CD4-positive, alpha-beta memory T cell (primary cell): ENCODE data around the gene DUSP8. TPM values are rescaled to one million over a fixed set of nuclear protein-coding genes. Genes with fewer than 3 reads are reported as not detected.
"Not testable (repeated sequence)": the region's sequence is repeated elsewhere in the genome, so short reads cannot be mapped to it uniquely, and the experiment has no call there.

ENCODE experiments used
- CTCF ChIA-PET: fragments of 350-600 bp; sonication (Branson Sonifier 250); formaldehyde crosslinking; loops from one replicate; lab custom pipeline; 2021; ENCODE audit warnings: inconsistent platforms; ENCODE audit not compliant: partially characterized antibody; lab: Charles Lee
- POLR2A ChIA-PET: fragments of 350-600 bp; sonication (Branson Sonifier 250); formaldehyde crosslinking; loops from one replicate; lab custom pipeline; 2021; ENCODE audit not compliant: partially characterized antibody; lab: Charles Lee
- DNase-seq, 5 donors: peaks; one replicate each; pipeline versions ENCODE4 v3.0.0 to v3.0.0-alpha.2; 2020 to 2022; ENCODE audit warnings: mixed read lengths in 1 of 5
- H3K27ac ChIP-seq: one replicate; pipeline ENCODE4 v1.7.0; 2013; ENCODE audit warnings: low read depth, low read length
- H3K27me3 ChIP-seq: 2 replicates; pipeline ENCODE4 v1.7.0; 2013; ENCODE audit warnings: mild to moderate bottlenecking, low read length, moderate library complexity; ENCODE audit not compliant: insufficient read depth
- H3K36me3 ChIP-seq: 2 replicates; pipeline ENCODE4 v1.7.0; 2013; ENCODE audit warnings: mild to moderate bottlenecking, low read length, moderate library complexity; ENCODE audit not compliant: insufficient read depth
- H3K4me1 ChIP-seq: 2 replicates; pipeline ENCODE4 v1.7.0; 2013; ENCODE audit warnings: mild to moderate bottlenecking, low read length, moderate library complexity; ENCODE audit not compliant: insufficient read depth
- H3K4me3 ChIP-seq, 2 donors: one replicate each; pipeline ENCODE4 v1.7.0; 2013; ENCODE audit warnings: low read length in 2 of 2, mild to moderate bottlenecking in 1 of 2
- H3K9me3 ChIP-seq, 2 donors: one replicate each; pipeline ENCODE4 v1.7.0; 2013; ENCODE audit warnings: low read length in 2 of 2, control low read depth in 1 of 2; ENCODE audit not compliant: control insufficient read depth in 1 of 2
- H3K27ac Mint-ChIP-seq, 7 donors: one replicate each; pipeline ENCODE4 v1.8.0; 2020 to 2021; ENCODE audit warnings: mixed read lengths in 7 of 7, mild to moderate bottlenecking in 6 of 7, inconsistent platforms in 3 of 7, moderate library complexity in 3 of 7
- H3K27me3 Mint-ChIP-seq, 2 donors: one replicate each; pipeline ENCODE4 v1.8.0; 2020 to 2021; ENCODE audit warnings: mixed read lengths in 2 of 2
- H3K36me3 Mint-ChIP-seq, 2 donors: one replicate each; pipeline ENCODE4 v1.8.0; 2020 to 2021; ENCODE audit warnings: mixed read lengths in 2 of 2, inconsistent platforms in 1 of 2, mild to moderate bottlenecking in 1 of 2
- H3K4me1 Mint-ChIP-seq, 4 donors: one replicate each; pipeline ENCODE4 v1.8.0; 2020 to 2021; ENCODE audit warnings: mixed read lengths in 4 of 4, mild to moderate bottlenecking in 1 of 4
- H3K4me3 Mint-ChIP-seq, 8 donors: one replicate each; pipeline ENCODE4 v1.8.0; 2020 to 2021; ENCODE audit warnings: mixed read lengths in 8 of 8, mild to moderate bottlenecking in 7 of 8, moderate library complexity in 6 of 8, inconsistent platforms in 3 of 8
- H3K9me3 Mint-ChIP-seq, 8 donors: one replicate each; pipeline ENCODE4 v1.8.0; 2020 to 2021; ENCODE audit warnings: mixed read lengths in 8 of 8, mild to moderate bottlenecking in 5 of 8, inconsistent platforms in 3 of 8, moderate library complexity in 1 of 8
- intact Hi-C: fragments of 100-400 bp; cut with micrococcal nuclease; formaldehyde crosslinking; loops from one replicate; pipeline ENCODE4 v1.15.1; 2023
- polyA plus RNA-seq, 2 donors: library from polyadenylated mRNA; unstranded; fragments of 300-500 nt; fragmentation: Illumina TruSeq; gene quantifications; one replicate each; pipeline ENCODE4 v1.2.3, GENCODE V29; 2021
- total RNA-seq, 2 experiments: library from RNA; stranded (reverse); gene quantifications; one replicate each; pipeline ENCODE4 v1.2.3, GENCODE V29; 2021

Gene DUSP8
- total and polyA plus RNA-seq, 4 experiments from 2014 or later = 1.5 to 5.8 (median 5.8) TPM; not detected in 1

DNA sequence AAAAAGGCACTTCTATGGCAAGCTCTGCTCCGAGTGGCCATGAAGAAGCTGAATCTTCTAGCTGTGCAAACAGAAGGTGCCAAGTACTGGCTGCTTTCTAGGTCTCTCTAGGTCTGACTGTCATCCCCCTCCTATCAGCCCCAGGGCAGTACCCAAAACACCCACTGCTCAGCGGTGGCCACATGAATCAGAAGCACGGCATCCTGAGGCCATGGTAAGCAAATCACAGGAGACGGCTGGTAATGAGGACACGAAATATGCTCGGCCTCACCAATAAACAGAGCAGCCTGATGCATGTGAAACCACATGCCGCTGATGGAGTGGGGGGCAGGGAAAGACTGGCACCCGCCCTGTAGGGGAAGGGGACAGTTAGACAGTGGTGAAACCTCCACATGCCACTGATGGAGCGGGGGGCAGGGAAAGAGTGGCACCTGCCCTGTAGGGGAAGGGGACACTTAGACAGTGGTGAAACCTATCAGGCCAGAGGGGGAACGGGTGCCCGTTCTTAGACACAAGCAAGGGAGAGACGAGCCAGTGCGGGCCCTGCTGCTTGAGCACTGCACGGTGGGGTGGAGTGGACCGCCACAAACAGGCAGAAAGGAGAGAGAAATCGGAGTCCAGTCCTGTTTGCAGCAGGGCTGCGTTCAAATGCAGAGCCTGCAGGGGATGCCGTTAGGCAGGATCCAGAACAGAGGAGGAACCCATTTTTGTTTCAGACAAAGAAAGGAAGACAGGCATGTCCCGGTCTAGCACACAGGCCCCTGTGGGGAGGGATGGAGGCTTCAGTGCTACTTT lies 55.6 kb downstream of the DUSP8 start:
- no peak overlapping the region for H3K4me3 ChIP-seq
- H3K4me3 Mint-ChIP-seq = peak overlapping the region in 5 of 8 donors; percentile 4 to 68 (median 34)
- H3K9me3 ChIP-seq = no peaks in the 10 kb centered on the region
- peaks cover 57% of the 10 kb centered on the region for H3K4me1 ChIP-seq
- intact Hi-C loops = no loop called here
- H3K27ac ChIP-seq = no peak overlapping the region
- peaks cover 53 to 90% (median 73%) of the 10 kb centered on the region in 4 donors for H3K4me1 Mint-ChIP-seq
- peak in 1 of 5 donors; percentile 6 for DNase-seq
- H3K27me3 ChIP-seq = no peaks in the 10 kb centered on the region
- ChIA-PET CTCF (interaction anchor here (0.8 to 2.2 kb wide), 4 partner anchors 9 to 312 kb away, joined by 3 to 6 read pairs (median 4); no protein-coding TSS in a partner anchor), POLR2A (no interaction called here)
- no peaks in the 10 kb centered on the region for H3K27me3 Mint-ChIP-seq
- H3K9me3 Mint-ChIP-seq = no peaks in the 10 kb centered on the region
- no peaks in the 10 kb centered on the region for H3K36me3 ChIP-seq
- H3K27ac Mint-ChIP-seq = peak overlapping the region; percentile 59 to 85 (median 73)
- peaks cover 9 to 22% of the 10 kb centered on the region in 2 donors for H3K36me3 Mint-ChIP-seq

DNA sequence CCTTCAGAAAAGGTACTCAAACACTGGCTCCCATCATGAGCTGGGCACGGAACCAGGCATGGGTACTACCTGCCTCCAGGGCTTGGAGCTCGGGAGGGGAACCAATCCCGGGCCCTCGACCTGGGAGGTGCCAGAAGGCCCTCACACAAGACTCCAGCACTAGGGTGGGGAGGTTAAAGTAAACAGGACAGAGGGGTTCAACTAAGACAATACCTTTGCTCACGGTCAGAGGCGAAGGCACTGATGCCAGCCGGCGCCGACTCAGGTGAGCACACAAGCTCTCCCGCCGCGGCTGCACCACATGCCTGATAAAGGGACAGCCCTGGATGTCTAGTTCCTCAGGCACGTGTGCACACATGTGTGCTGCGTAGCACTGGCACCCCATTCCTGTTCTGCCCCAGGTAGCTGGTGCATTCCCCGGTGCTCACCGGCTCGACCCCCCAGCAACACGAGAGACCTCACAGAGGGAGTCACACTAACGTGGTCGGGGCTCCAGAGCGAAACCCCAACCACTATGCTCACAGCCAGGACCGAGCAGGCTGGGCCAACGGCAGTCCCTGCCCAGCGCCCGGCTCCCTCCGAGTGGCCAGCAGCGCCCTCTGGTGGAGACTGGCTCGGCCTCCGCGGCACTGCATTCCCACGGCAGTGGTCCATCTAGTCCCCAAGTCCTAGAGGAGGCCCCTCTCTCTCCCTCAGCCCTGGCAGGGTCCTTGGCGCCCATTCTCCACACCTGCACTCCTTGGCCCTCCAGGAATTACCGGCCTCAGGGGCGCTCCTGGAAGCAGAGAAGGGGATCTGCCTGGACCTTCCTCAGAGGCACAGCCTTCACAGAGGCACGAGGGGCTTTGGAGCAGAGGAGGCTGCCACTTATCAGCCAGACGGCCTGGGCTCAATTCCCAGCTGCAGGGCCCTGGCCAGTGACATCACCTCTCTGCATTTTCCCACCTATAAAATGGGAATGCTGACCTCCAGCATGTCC lies 56.7 kb downstream of the DUSP8 start:
- peak; percentile 55 to 69 (median 55) for DNase-seq
- peaks cover 57% of the 10 kb centered on the region for H3K4me1 ChIP-seq

DNA sequence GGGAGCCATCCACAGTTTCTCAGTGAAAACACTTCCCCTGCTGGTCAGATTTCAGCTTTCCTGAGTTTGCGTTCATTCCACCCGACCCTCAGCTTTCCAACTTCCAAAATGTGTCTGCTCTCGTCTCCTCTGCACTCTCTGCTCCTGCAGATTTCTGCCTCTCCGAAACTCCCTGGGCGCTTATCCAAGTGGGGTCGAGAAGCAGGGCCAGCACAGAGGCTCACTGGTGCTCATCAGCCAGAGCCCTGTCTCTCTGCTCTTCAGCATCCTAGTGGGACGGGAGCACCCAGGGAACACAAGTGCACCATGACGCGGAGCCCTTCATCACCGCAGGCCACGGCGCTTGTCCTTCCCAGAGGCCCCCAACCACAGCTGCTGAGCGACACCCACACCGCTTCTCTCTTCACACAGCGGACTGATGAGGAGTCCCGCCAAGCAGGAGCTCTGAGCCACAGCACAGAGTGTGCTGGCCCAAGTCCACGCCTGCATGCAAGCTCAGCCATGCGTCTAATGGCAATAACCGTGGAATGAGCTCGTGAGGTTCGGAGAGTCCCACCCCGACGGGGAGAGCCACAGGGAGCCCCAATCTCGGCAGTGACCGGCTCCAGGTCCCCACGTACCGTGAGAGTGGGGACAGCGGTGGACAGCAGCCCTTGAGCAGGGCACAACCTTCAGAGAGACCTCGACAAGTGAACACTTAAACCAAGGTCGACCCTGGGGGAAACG lies 57.6 kb downstream of the DUSP8 start:
- no peaks in the 10 kb centered on the region for H3K9me3 Mint-ChIP-seq
- peaks cover 5 to 23% of the 10 kb centered on the region in 2 donors for H3K36me3 Mint-ChIP-seq

More for the DNA sequence above, 56.7 kb downstream of the DUSP8 start:
- intact Hi-C loops = loop anchor here (1.0 kb wide), 1 partner anchor 62 kb away; no protein-coding TSS in a partner anchor
- ChIA-PET CTCF (interaction anchor here (0.8 to 2.2 kb wide), 9 partner anchors 9 to 313 kb away, joined by 3 to 6 read pairs (median 4); no protein-coding TSS in a partner anchor), POLR2A (no interaction called here)
- no peak overlapping the region for H3K27ac ChIP-seq
- peaks cover 5 to 22% of the 10 kb centered on the region in 2 donors for H3K36me3 Mint-ChIP-seq
- H3K9me3 Mint-ChIP-seq = no peaks in the 10 kb centered on the region
- no peaks in the 10 kb centered on the region for H3K27me3 ChIP-seq
- H3K4me1 Mint-ChIP-seq = peaks cover 46 to 87% (median 70%) of the 10 kb centered on the region in 4 donors
- H3K9me3 ChIP-seq = no peaks in the 10 kb centered on the region
- no peaks in the 10 kb centered on the region for H3K27me3 Mint-ChIP-seq
- peak overlapping the region in 2 of 8 donors; percentile 34 to 52 for H3K4me3 Mint-ChIP-seq
- no peak overlapping the region for H3K4me3 ChIP-seq
- H3K36me3 ChIP-seq = no peaks in the 10 kb centered on the region
- peak overlapping the region in 4 of 7 donors; percentile 3 to 84 (median 44) for H3K27ac Mint-ChIP-seq

DNA sequence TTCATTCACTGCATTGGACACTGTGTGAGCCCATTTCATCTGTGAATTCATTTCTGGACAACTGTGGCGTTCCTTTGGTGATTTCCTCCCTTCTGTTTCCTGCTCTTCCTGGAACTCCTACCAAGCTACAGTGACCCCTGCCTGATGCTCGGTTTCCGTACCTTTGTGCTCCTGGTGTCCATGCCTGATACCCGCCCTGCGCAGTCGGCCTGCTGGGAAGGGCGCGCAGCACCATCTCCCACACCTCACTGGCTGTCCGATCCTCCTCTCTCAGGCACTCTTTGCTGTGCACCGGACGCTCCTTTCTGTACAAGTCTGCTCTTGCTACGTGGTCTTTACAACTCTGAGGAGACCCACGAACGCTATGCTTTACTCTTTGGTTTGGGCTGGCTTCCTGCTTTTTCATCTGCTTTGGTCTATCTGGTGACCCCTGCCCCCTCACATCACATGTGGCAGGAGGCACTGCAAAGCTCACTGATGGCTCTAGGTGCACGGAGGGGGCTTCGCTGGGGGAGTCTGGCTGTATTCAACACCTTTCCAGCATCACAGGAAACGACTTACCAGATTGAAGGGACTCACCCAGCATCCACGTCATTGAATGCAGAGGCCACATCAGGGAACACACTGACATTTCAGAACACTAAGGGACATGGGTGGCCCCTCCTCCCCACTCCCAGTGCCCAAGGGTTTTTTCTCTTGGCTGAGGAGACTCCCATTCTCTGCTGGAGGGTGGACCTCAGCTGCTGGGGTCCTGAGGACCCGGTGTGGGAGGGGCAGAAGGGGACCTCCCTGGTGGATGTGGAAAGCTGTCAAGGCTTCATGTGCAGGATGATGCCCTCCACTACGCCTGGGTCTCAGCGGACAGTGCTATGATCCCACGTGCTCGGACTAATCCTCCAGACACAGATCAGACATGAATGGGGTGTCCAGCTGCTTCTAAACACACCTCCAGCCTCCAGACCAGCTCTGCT lies 58.5 kb downstream of the DUSP8 start:
- ChIA-PET POLR2A (no interaction called here), CTCF (interaction anchor here (1.0 to 2.2 kb wide), 3 partner anchors 18 to 312 kb away, joined by 3 to 6 read pairs (median 5); no protein-coding TSS in a partner anchor)
- Histone ChIP-seq H3K4me1 (peaks cover 54% of the 10 kb centered on the region), H3K4me3 (no peak overlapping the region), H3K36me3 (no peaks in the 10 kb centered on the region), H3K9me3 (no peaks in the 10 kb centered on the region), H3K27me3 (no peaks in the 10 kb centered on the region), H3K27ac (no peak overlapping the region)
- intact Hi-C loops = no loop called here
- peaks cover 0 to under 1% (median 0%) of the 10 kb centered on the region in 8 donors for H3K9me3 Mint-ChIP-seq
- H3K27me3 Mint-ChIP-seq = no peaks in the 10 kb centered on the region
- peaks cover 43 to 82% (median 65%) of the 10 kb centered on the region in 4 donors for H3K4me1 Mint-ChIP-seq
- peak overlapping the region; percentile 50 to 86 (median 73) for H3K27ac Mint-ChIP-seq
- peaks cover 5 to 23% of the 10 kb centered on the region in 2 donors for H3K36me3 Mint-ChIP-seq
- H3K4me3 Mint-ChIP-seq = peak overlapping the region in 1 of 8 donors; percentile 52
- no peak for DNase-seq

More for the DNA sequence above, 57.6 kb downstream of the DUSP8 start:
- intact Hi-C loops = loop anchor here (1.0 kb wide), 1 partner anchor 61 kb away; no protein-coding TSS in a partner anchor
- no peak for DNase-seq
- Histone ChIP-seq H3K36me3 (no peaks in the 10 kb centered on the region), H3K4me3 (no peak overlapping the region), H3K27me3 (no peaks in the 10 kb centered on the region), H3K4me1 (peaks cover 54% of the 10 kb centered on the region), H3K27ac (no peak overlapping the region), H3K9me3 (no peaks in the 10 kb centered on the region)
- no peaks in the 10 kb centered on the region for H3K27me3 Mint-ChIP-seq
- ChIA-PET CTCF (interaction anchor here (0.6 to 2.2 kb wide), 9 partner anchors 10 to 312 kb away, joined by 3 to 6 read pairs (median 4); no protein-coding TSS in a partner anchor), POLR2A (no interaction called here)
- H3K27ac Mint-ChIP-seq = peak overlapping the region in 1 of 7 donors; percentile 82
- peaks cover 43 to 86% (median 67%) of the 10 kb centered on the region in 4 donors for H3K4me1 Mint-ChIP-seq
- peak overlapping the region in 1 of 8 donors; percentile 31 for H3K4me3 Mint-ChIP-seq

DNA sequence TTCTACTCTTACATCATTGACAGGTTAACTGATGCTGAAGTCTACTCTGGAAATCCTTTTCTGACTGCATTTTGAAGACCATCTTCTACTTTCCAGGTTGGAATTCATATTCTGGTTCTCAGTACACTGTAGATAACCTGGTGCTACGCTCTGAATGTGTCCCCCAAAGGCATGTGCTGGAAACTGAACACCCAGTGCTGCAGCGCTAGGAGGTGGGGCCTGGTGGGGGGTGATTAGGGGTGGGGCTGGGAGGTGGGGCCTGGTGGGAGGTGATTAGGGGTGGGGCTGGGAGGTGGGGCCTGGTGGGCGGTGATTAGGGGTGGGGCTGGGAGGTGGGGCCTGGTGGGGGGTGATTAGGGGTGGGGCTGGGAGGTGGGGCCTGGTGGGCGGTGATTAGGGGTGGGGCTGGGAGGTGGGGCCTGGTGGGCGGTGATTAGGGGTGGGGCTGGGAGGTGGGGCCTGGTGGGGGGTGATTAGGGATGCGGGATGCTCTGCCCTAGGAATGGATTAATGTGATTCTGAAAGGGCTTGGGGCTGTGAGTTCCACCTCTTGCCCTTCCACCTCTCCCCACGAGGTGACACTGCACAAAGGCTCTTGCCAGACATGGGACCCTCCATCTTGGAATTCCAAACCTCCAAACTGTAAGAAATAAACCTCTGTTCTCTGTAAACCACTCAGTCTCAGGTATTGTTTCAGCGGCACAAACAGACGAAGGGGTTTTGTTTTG lies 59.4 kb downstream of the DUSP8 start:
- H3K4me1 Mint-ChIP-seq = peaks cover 39 to 80% (median 61%) of the 10 kb centered on the region in 4 donors
- H3K36me3 ChIP-seq, H3K9me3 ChIP-seq, DNase-seq, H3K9me3 Mint-ChIP-seq, H3K27ac ChIP-seq, CTCF ChIA-PET, H3K27me3 ChIP-seq, H3K27me3 Mint-ChIP-seq, intact Hi-C loops, POLR2A ChIA-PET, H3K4me3 Mint-ChIP-seq, H3K4me3 ChIP-seq: not testable (repeated sequence)
- H3K27ac Mint-ChIP-seq = peak overlapping the region in 3 of 7 donors; percentile 43 to 86 (median 73)
- peaks cover 46% of the 10 kb centered on the region for H3K4me1 ChIP-seq
- H3K36me3 Mint-ChIP-seq = peaks cover 5 to 23% of the 10 kb centered on the region in 2 donors
